ENCODE results near the gene AEBP2. TPM values are rescaled to one million over a fixed set of nuclear protein-coding genes. Genes with fewer than 3 reads are reported as not detected.

AEBP2 gene
- total and polyA plus RNA-seq, 9 of the 15 experiments (the other 6 are each of a cell fraction or from before 2014, with no cell fraction given): 5.7 to 43.7 (median 10.3) TPM

GRCh38 chr12:19451196-19451595 lies 11.9 kb downstream of the AEBP2 start:
- ChIA-PET CTCF (ENCODE audit: low intra/inter-chr PET ratio) (no interaction called here), POLR2A (no interaction called here)
- Histone ChIP-seq H3K79me2 (ENCODE audit: control insufficient read depth, insufficient read depth, low read length) (peaks cover 96% of the 10 kb centered on the region), H3K4me3 (no peak overlapping the region), H3K4me2 (ENCODE audit: insufficient read depth, low read length) (no peak overlapping the region), H3K27ac (ENCODE audit: extremely low read depth, low read depth, low read length) (no peak overlapping the region), H3K36me3 (ENCODE audit: control insufficient read depth, insufficient read depth, low read length) (peaks cover 2% of the 10 kb centered on the region; the same call in 1 of the 3 replicates), H2AFZ (ENCODE audit: low read depth, low read length) (no peak overlapping the region), H3K9ac (ENCODE audit: insufficient read depth in 1 of 2, low read depth in 2 of 2, low read length in 2 of 2) (no peak overlapping the region), H3K4me1 (replicated peaks in 1 of 2; ENCODE audit: control insufficient read depth in 2 of 2, insufficient read depth in 2 of 2, low read length in 2 of 2) (peaks cover 7 to 24% of the 10 kb centered on the region in 2 experiments; a peak in 3 of 5 replicates), H3K9me1 (ENCODE audit: control insufficient read depth, insufficient read depth, low read length) (peaks cover 5% of the 10 kb centered on the region), H3K27me3 (ENCODE audit: control insufficient read depth in 2 of 2, insufficient read depth in 2 of 2, low read length in 2 of 2) (no peaks in the 10 kb centered on the region), H4K20me1 (replicated peaks; ENCODE audit: control insufficient read depth, insufficient read depth, low read length) (peaks cover 28% of the 10 kb centered on the region), H3K9me3 (replicated peaks; ENCODE audit: control insufficient read depth, insufficient read depth, low read depth, low read length) (no peaks in the 10 kb centered on the region)
- FAIRE-seq (no peak), ATAC-seq (no peak), DNase-seq (ENCODE audit: extremely low read depth in 1 of 4, low spot score in 3 of 4) (no peak)
- no peak for TF ChIP-seq MTA2 (IDR thresholded peaks at IDR 0.05; ENCODE audit: low read depth)
- no peak for TF ChIP-seq ZBTB9 (CRISPR knock-in tag; IDR thresholded peaks at IDR 0.05)
- TF ChIP-seq SUPT5H (IDR thresholded peaks at IDR 0.05): no peak
- TF ChIP-seq TARDBP (IDR thresholded peaks at IDR 0.05): no peak
- no peak for TF ChIP-seq ZNF449 (CRISPR knock-in tag; IDR thresholded peaks at IDR 0.05)
- TF ChIP-seq POLR2G (IDR thresholded peaks at IDR 0.05; ENCODE audit: low read depth, low read length): no peak
- TF ChIP-seq, protein P1, sequence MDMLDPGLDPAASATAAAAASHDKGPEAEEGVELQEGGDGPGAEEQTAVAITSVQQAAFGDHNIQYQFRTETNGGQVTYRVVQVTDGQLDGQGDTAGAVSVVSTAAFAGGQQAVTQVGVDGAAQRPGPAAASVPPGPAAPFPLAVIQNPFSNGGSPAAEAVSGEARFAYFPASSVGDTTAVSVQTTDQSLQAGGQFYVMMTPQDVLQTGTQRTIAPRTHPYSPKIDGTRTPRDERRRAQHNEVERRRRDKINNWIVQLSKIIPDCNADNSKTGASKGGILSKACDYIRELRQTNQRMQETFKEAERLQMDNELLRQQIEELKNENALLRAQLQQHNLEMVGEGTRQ (CRISPR knock-in tag; IDR thresholded peaks at IDR 0.05): no peak
- no peak for TF ChIP-seq ZNF239 (CRISPR knock-in tag; IDR thresholded peaks at IDR 0.05)
- no peak for TF ChIP-seq RBM25 (IDR thresholded peaks at IDR 0.05; ENCODE audit: low read depth, low read length, severe bottlenecking)
- TF ChIP-seq ZNF780A (CRISPR knock-in tag; IDR thresholded peaks at IDR 0.05): no peak
- TF ChIP-seq SPI1 (IDR thresholded peaks at IDR 0.05; ENCODE audit: borderline replicate concordance, low read depth, low read length): no peak
- TF ChIP-seq, protein P2, sequence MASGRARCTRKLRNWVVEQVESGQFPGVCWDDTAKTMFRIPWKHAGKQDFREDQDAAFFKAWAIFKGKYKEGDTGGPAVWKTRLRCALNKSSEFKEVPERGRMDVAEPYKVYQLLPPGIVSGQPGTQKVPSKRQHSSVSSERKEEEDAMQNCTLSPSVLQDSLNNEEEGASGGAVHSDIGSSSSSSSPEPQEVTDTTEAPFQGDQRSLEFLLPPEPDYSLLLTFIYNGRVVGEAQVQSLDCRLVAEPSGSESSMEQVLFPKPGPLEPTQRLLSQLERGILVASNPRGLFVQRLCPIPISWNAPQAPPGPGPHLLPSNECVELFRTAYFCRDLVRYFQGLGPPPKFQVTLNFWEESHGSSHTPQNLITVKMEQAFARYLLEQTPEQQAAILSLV (tag; IDR thresholded peaks at IDR 0.05): no peak
- no peak for TF ChIP-seq ADNP (tag; IDR thresholded peaks at IDR 0.05)
- TF ChIP-seq EP400 (IDR thresholded peaks at IDR 0.05): no peak
- 73% methylated on average over 4 of the region's 6 CpGs for WGBS (ENCODE audit: insufficient coverage, low coverage, missing lambda C conversion rate)
- no TSS peak for BruUV-seq (replicated peaks)
- intact Hi-C loops (cut with micrococcal nuclease): no loop called here
- in situ Hi-C loops (cut with MboI): no loop called here

Measured in K562 (cell line).